Keratinocyte (primary cell): Measurements from ENCODE around the gene LHFPL2. TPM values are rescaled to one million over a fixed set of nuclear protein-coding genes. Genes with fewer than 3 reads are reported as not detected.

ENCODE experiments used
- DNase-seq: peaks from one replicate; pipeline ENCODE4 v3.0.0-alpha.2; 2011; ENCODE audit warnings: low read depth, missing footprints, low spot score
- FAIRE-seq: peaks from 2 replicates; lab custom pipeline; 2011; peaks lifted over from hg19 to GRCh38; lab: Jason Lieb, UNC
- H2AFZ ChIP-seq: 2 replicates; pipeline ENCODE4 v1.6.0; 2012; ENCODE audit warnings: low read length, control low read depth, inconsistent platforms; ENCODE audit not compliant: control insufficient read depth
- H3K27ac ChIP-seq: 2 replicates; pipeline ENCODE4 v1.5.1; 2011; ENCODE audit warnings: low read length; ENCODE audit not compliant: control insufficient read depth, insufficient read depth
- H3K27me3 ChIP-seq: 3 replicates; pipeline ENCODE4 v1.6.0; 2011; ENCODE audit warnings: low read length; ENCODE audit not compliant: control insufficient read depth, insufficient read depth; ENCODE audit errors: extremely low read depth
- H3K36me3 ChIP-seq, 2 experiments: 2 replicates in 1 of 2; 3 replicates in 1 of 2; pipeline ENCODE4 v1.5.1; 2011; ENCODE audit warnings: low read length in 2 of 2, mild to moderate bottlenecking in 1 of 2; ENCODE audit not compliant: control insufficient read depth in 2 of 2, insufficient read depth in 2 of 2; ENCODE audit errors: extremely low read depth in 1 of 2
- H3K4me1 ChIP-seq: 3 replicates; pipeline ENCODE4 v1.5.1; 2011; ENCODE audit warnings: low read length; ENCODE audit not compliant: control insufficient read depth, insufficient read depth; ENCODE audit errors: extremely low read depth
- H3K4me2 ChIP-seq: 3 replicates; pipeline ENCODE4 v1.6.0; 2011; ENCODE audit warnings: low read depth, low read length; ENCODE audit not compliant: control insufficient read depth, insufficient read depth; ENCODE audit errors: extremely low read depth
- H3K4me3 ChIP-seq, 3 experiments: fragments of 200-600 bp in 1 of 3; sonication (generic) in 1 of 3; 2 replicates in 2 of 3; 3 replicates in 1 of 3; pipeline ENCODE4 v1.5.1; 2011 to 2016; ENCODE audit warnings: low read length in 3 of 3, mild to moderate bottlenecking in 3 of 3, control low read depth in 2 of 3, inconsistent platforms in 1 of 3, low read depth in 1 of 3, mixed read lengths in 1 of 3, mixed run types in 1 of 3, moderate library complexity in 1 of 3; ENCODE audit not compliant: control insufficient read depth in 2 of 3, insufficient read depth in 2 of 3; ENCODE audit errors: extremely low read depth in 1 of 3
- H3K79me2 ChIP-seq: 2 replicates; pipeline ENCODE4 v1.6.0; 2012; ENCODE audit warnings: low read length; ENCODE audit not compliant: control insufficient read depth, insufficient read depth
- H3K9ac ChIP-seq: 3 replicates; pipeline ENCODE4 v1.6.0; 2011; ENCODE audit warnings: low read length; ENCODE audit not compliant: control insufficient read depth, insufficient read depth; ENCODE audit errors: extremely low read depth
- H3K9me1 ChIP-seq: 3 replicates; pipeline ENCODE4 v1.6.0; 2011; ENCODE audit warnings: low read length; ENCODE audit not compliant: control insufficient read depth, insufficient read depth; ENCODE audit errors: extremely low read depth
- H3K9me3 ChIP-seq: 2 replicates; pipeline ENCODE4 v1.5.1; 2012; ENCODE audit warnings: low read depth, low read length; ENCODE audit not compliant: control insufficient read depth
- H4K20me1 ChIP-seq: 3 replicates; pipeline ENCODE4 v1.6.0; 2011; ENCODE audit warnings: low read length; ENCODE audit not compliant: control insufficient read depth, insufficient read depth; ENCODE audit errors: extremely low read depth
- EZH2 ChIP-seq: IDR thresholded peaks from one replicate; pipeline ENCODE4 v1.6.1; 2012; ENCODE audit warnings: inconsistent platforms, mild to moderate bottlenecking, low read length, moderate library complexity
- dilution Hi-C: fragments of 300-500 bp; cut with MboI; formaldehyde crosslinking; loops from one replicate; pipeline ENCODE4 v1.7.0; 2020; ENCODE audit warnings: low sequenced_read_pairs; ENCODE audit not compliant: extremely low pct_ligation_motif_present
- polyA plus RNA-seq, 5 experiments: library from polyadenylated mRNA; depleted of rRNA in 3 of 5; stranded (reverse) in 3 of 5; stranded (forward) in 1 of 5; unstranded in 1 of 5; fragments of >200 nt; gene quantifications; 1 replicate in 1 of 5; 2 replicates in 3 of 5; 3 replicates in 1 of 5; pipeline versions ENCODE4 v1.2.1 to v1.2.3, GENCODE V29; 2011 to 2012; ENCODE audit warnings: missing spikeins in 2 of 5, low read depth in 1 of 5, low replicate concordance in 1 of 5
- TF ChIP-seq, protein P1 (sequence below), 3 experiments: IDR thresholded peaks in 1 of 3; conservative IDR thresholded peaks in 1 of 3; optimal IDR thresholded peaks in 1 of 3; 2 replicates in 2 of 3; 3 replicates in 1 of 3; pipeline versions ENCODE3 to v1.5.1; 2011; ENCODE audit warnings: low read length in 3 of 3, mild to moderate bottlenecking in 3 of 3, moderate library complexity in 2 of 3, control low read depth in 1 of 3, inconsistent platforms in 1 of 3; ENCODE audit not compliant: insufficient read depth in 2 of 3; ENCODE audit errors: extremely low read depth in 1 of 3

Gene LHFPL2
- polyA plus RNA-seq, 1 donor (not counting 4 experiments of a cell fraction or from before 2014, with no cell fraction given): 11.4 TPM

DNA sequence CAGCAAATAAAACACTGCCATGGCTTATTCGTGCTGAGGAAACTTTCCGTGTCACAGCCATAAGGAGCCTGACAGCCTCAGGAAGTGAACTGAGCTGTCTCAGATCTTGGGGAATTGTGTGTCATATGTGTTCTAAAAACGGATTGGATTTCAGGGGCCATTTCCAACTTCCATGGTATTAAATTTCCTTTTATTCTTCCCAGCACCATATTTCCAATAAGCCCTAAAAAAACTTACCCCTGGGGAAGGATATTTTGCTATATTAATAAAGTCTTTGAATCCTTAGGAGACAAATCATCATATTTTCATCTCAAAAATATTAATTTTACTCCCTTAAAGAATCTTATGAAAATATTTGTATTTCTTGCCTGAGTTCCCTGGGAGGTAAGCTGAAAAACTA lies 93.9 kb downstream of the LHFPL2 start:
- Histone ChIP-seq H4K20me1 (no peaks in the 10 kb centered on the region), H3K4me2 (no peak overlapping the region), H3K36me3 (peaks cover 0 to 6% of the 10 kb centered on the region in 2 experiments), H3K4me3 (no peak overlapping the region), H2AFZ (no peak overlapping the region), H3K79me2 (peaks cover 6% of the 10 kb centered on the region), H3K9me3 (no peaks in the 10 kb centered on the region), H3K4me1 (peaks cover 10% of the 10 kb centered on the region), H3K27me3 (no peaks in the 10 kb centered on the region), H3K9me1 (no peaks in the 10 kb centered on the region), H3K27ac (no peak overlapping the region), H3K9ac (no peak overlapping the region)
- TF ChIP-seq EZH2: no peak
- TF ChIP-seq, protein P1, sequence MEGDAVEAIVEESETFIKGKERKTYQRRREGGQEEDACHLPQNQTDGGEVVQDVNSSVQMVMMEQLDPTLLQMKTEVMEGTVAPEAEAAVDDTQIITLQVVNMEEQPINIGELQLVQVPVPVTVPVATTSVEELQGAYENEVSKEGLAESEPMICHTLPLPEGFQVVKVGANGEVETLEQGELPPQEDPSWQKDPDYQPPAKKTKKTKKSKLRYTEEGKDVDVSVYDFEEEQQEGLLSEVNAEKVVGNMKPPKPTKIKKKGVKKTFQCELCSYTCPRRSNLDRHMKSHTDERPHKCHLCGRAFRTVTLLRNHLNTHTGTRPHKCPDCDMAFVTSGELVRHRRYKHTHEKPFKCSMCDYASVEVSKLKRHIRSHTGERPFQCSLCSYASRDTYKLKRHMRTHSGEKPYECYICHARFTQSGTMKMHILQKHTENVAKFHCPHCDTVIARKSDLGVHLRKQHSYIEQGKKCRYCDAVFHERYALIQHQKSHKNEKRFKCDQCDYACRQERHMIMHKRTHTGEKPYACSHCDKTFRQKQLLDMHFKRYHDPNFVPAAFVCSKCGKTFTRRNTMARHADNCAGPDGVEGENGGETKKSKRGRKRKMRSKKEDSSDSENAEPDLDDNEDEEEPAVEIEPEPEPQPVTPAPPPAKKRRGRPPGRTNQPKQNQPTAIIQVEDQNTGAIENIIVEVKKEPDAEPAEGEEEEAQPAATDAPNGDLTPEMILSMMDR (optimal IDR thresholded peaks at IDR 0.05 in 1 of 3, IDR thresholded peaks at IDR 0.05 in 1 of 3, conservative IDR thresholded peaks at IDR 0.05 in 1 of 3; ENCODE audit: extremely low read depth in 1 of 3, insufficient read depth in 2 of 3, low read length in 3 of 3): no peak
- FAIRE-seq (no peak), DNase-seq (no peak)
- dilution Hi-C loops: no loop called here

DNA sequence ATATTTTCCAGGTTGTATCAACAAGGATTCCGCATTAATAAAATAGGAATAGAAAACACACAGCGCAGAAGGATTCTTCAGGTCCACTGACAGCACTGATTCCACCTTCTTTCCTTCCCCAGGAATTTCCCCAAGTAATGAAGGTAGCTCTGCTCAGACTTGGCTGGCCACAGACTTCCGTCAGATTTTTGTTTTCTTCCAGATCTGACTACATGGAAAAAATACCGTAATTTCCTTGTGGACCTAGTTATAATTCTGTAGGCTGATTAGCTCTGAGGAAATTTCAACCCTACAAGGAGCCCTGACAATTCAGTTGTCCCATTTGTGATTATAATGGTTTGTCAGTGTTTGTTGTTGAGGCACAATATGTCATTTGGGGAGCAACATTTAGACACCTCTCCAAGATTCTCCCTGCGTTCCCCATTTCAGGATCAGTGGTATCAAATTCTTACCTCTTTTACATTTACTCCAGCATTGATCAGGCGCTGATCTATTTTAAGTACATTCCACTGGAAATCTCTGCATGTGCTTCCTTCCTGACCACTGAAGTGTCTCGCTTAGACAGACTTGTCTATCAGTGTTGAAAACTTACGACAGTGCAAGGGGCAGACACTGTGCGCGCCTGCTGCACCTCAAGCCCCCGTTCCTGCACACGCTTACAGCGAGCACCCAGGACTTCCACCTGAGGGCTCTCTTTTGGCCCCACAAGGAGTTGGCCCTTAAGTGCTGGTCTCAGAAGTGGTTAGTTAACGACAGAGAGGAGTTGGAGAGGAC lies 94.8 kb downstream of the LHFPL2 start:
- DNase-seq (no peak), FAIRE-seq (no peak)
- Histone ChIP-seq H3K27me3 (no peaks in the 10 kb centered on the region), H2AFZ (no peak overlapping the region), H3K4me1 (peaks cover 10% of the 10 kb centered on the region), H3K4me2 (no peak overlapping the region), H4K20me1 (no peaks in the 10 kb centered on the region), H3K9me3 (no peaks in the 10 kb centered on the region), H3K36me3 (peaks cover 0 to 6% of the 10 kb centered on the region in 2 experiments), H3K79me2 (peaks cover 6% of the 10 kb centered on the region), H3K9ac (no peak overlapping the region), H3K9me1 (no peaks in the 10 kb centered on the region), H3K4me3 (no peak overlapping the region), H3K27ac (no peak overlapping the region)
- TF ChIP-seq, protein P1 (optimal IDR thresholded peaks at IDR 0.05 in 1 of 3, IDR thresholded peaks at IDR 0.05 in 1 of 3, conservative IDR thresholded peaks at IDR 0.05 in 1 of 3; ENCODE audit: extremely low read depth in 1 of 3, insufficient read depth in 2 of 3, low read length in 3 of 3): no peak
- TF ChIP-seq EZH2: no peak
- dilution Hi-C loops: no loop called here
